HepG2 (cell line): ENCODE results near the gene SPATS2.

ENCODE experiments used
- EP300 ChIP-seq, 3 experiments: sonication (generic) in 1 of 3; formaldehyde crosslinking in 1 of 3; IDR thresholded peaks; 2 replicates each; pipeline versions ENCODE4 v1.5.1 to v1.6.1; 2011 to 2020; ENCODE audit warnings: low read depth in 2 of 3, low read length in 2 of 3, borderline replicate concordance in 1 of 3, improper control_type of control experiment in 1 of 3, mild to moderate bottlenecking in 1 of 3, missing genetic modification reagents in 1 of 3, moderate library complexity in 1 of 3
- HDAC6 ChIP-seq: fragments of 200-600 bp; sonication (generic); IDR thresholded peaks from 2 replicates; pipeline ENCODE4 v1.7.0; 2017; ENCODE audit warnings: mild to moderate bottlenecking, antibody characterized with exemption, low read length, low read depth
- KMT2A ChIP-seq: sonication (generic); formaldehyde crosslinking; IDR thresholded peaks from 2 replicates; pipeline ENCODE4 v1.4.0; 2020; ENCODE audit warnings: missing genetic modification reagents
- NCOA2 ChIP-seq: sonication (generic); formaldehyde crosslinking; IDR thresholded peaks from 2 replicates; pipeline ENCODE4 v1.8.0; 2022; ENCODE audit warnings: inconsistent platforms
- POLR2A ChIP-seq, 2 experiments: IDR thresholded peaks; 2 replicates each; pipeline ENCODE4 v1.6.1; 2011; ENCODE audit warnings: low read depth in 2 of 2, low read length in 2 of 2, mild to moderate bottlenecking in 1 of 2, moderate library complexity in 1 of 2; ENCODE audit not compliant: insufficient read depth in 1 of 2
- RAD21 ChIP-seq: fragments of 450-650 bp; formaldehyde crosslinking; IDR thresholded peaks from 2 replicates; pipeline ENCODE4 v1.5.0; 2020; ENCODE audit warnings: mild to moderate bottlenecking
- SUZ12 ChIP-seq: fragments of 150-350 bp; IDR thresholded peaks from 2 replicates; pipeline ENCODE4 v1.6.1; 2014; ENCODE audit warnings: low read depth, low read length
- ZNF143 ChIP-seq: sonication (generic); formaldehyde crosslinking; IDR thresholded peaks from 2 replicates; pipeline ENCODE4 v1.4.0; 2020; ENCODE audit warnings: missing genetic modification reagents
- ZSCAN21 ChIP-seq: sonication (generic); formaldehyde crosslinking; IDR thresholded peaks from 2 replicates; pipeline ENCODE4 v1.8.0; 2022; ENCODE audit warnings: mild to moderate bottlenecking, missing genetic modification reagents, moderate library complexity, borderline replicate concordance
- TF ChIP-seq, protein P1 (sequence below): sonication (generic); formaldehyde crosslinking; IDR thresholded peaks from 2 replicates; pipeline ENCODE4 v1.8.0; 2022; ENCODE audit warnings: missing genetic modification reagents, mild to moderate bottlenecking, moderate library complexity, borderline replicate concordance

DNA sequence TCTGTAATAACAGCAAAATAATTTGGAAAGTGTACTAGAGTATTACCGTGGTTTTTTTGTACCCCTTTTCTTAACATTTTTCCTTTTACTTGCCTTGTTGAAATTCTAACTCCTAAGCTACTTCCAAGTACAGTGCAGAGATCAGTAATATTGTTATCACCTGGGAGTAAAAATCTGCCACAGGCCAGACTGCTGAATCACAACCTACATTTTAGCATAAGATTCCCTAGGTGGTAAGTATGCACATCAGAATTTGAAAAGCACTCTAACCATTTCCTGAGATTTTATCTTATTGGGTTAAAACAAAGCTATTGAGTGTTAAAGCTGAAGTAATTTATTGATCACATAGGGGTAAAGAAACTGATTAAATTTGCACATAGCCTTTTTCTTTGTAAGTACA lies 116.4 kb downstream of the SPATS2 start:
- TF ChIP-seq HDAC6 (no peak), NCOA2 (CRISPR knock-in tag) (no peak), POLR2A (IDR thresholded peaks at IDR 0.05; ENCODE audit: insufficient read depth in 1 of 2, low read depth in 2 of 2, low read length in 2 of 2) (no peak), KMT2A (CRISPR knock-in tag) (no peak), RAD21 (CRISPR knock-in tag) (no peak), SUZ12 (no peak), ZSCAN21 (no peak), EP300 (IDR thresholded peaks at IDR 0.05; ENCODE audit: low read depth in 2 of 2, low read length in 2 of 2) (no peak), EP300 (CRISPR knock-in tag; IDR thresholded peaks at IDR 0.05; ENCODE audit: borderline replicate concordance) (no peak), ZNF143 (CRISPR knock-in tag) (no peak)
- TF ChIP-seq, protein P1, sequence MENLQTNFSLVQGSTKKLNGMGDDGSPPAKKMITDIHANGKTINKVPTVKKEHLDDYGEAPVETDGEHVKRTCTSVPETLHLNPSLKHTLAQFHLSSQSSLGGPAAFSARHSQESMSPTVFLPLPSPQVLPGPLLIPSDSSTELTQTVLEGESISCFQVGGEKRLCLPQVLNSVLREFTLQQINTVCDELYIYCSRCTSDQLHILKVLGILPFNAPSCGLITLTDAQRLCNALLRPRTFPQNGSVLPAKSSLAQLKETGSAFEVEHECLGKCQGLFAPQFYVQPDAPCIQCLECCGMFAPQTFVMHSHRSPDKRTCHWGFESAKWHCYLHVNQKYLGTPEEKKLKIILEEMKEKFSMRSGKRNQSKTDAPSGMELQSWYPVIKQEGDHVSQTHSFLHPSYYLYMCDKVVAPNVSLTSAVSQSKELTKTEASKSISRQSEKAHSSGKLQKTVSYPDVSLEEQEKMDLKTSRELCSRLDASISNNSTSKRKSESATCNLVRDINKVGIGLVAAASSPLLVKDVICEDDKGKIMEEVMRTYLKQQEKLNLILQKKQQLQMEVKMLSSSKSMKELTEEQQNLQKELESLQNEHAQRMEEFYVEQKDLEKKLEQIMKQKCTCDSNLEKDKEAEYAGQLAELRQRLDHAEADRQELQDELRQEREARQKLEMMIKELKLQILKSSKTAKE (CRISPR knock-in tag), result no peak
